T-helper 1 cell treated with Interleukin-12 subunit alpha and Interleukin-12 subunit beta and Interleukin-4 antibody, amounts not matched to agents 30 ng/mL and 1 ng/mL, for 36 hours (primary cell): ENCODE results near the gene WDFY1. TPM values are rescaled to one million over a fixed set of nuclear protein-coding genes. Genes with fewer than 3 reads are reported as not detected.
"Not testable (repeated sequence)": the region's sequence is repeated elsewhere in the genome, so short reads cannot be mapped to it uniquely, and the experiment has no call there.

ENCODE experiments used
- intact Hi-C: fragments of 100-400 bp; cut with micrococcal nuclease; formaldehyde crosslinking; loops from one replicate; pipeline ENCODE4 v1.15.1; 2024
- total RNA-seq: library from RNA; stranded (reverse); gene quantifications from 2 replicates; pipeline ENCODE4 v1.2.3, GENCODE V29; 2022

The WDFY1 gene
- total RNA-seq, 1 donor from 2014 or later = 55.6 TPM

DNA sequence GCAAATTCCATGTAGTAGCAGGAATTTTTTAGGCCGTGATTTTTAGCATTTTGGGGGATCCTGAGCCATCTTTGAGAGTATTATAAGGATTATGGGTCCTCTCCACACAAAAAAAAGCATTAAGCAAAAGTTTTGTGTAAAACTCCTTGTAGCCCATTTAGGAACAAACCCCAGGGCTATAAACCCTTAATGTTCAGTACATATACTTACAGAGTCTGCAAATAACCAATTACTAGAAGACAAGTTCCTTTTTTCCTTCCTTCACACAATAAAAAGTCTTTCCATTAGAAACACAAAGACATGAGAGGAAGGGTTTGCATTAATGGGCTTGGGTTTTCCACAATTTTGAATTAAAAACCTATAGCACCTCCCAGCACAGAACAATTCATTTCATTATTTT, 44.6 kb downstream of the WDFY1 start:
- intact Hi-C loops = no loop called here

DNA sequence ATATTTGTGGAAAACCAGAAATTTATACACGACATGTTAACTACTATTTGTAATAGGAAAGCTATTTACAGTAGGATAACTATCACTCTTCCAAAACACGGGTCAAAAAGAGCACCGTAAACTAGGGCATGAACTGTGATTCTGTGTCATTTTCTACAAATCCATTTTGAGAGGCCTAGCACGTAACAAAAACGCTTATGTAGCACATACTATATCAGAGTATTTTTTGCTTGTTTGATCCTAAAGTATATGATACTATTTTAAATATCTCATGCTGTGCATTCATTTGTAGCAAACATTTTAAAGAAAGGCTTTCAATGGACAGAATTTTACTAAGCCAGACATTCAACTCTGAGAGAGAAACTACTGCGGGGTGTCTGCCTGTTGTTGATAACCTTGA, 45.1 kb downstream of the WDFY1 start:
- intact Hi-C loops = no loop called here

DNA sequence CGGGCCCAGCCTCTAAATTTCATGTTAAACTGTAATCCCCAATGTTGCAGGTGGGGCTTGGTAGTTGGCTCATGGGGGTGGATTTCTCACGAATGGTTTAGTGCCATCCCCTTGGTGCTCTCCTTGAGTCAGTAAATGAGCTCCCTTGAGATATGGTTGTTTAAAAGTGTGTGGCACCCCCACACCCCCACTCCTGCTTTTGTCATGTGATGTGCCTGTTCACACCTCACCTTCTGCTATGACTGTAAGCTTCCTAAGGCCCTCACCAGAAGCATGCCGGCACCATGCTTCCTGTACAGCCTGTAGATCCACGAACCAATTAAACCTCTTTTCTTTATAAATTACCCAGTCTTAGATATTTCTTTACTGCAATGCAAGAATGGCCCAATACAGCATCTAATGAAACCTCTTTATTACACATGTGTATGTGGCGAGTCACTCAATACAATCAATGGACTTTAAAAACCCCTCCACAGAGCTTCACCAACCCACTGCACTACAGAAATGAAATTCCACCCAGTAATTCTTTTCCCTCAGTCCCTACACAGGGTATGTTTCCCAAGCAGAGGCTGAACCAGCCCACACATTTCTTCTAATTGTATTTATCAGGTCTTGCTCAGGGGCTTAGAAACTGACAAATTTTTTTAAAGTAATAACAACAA, 47.3 kb downstream of the WDFY1 start:
- intact Hi-C loops = no loop called here

DNA sequence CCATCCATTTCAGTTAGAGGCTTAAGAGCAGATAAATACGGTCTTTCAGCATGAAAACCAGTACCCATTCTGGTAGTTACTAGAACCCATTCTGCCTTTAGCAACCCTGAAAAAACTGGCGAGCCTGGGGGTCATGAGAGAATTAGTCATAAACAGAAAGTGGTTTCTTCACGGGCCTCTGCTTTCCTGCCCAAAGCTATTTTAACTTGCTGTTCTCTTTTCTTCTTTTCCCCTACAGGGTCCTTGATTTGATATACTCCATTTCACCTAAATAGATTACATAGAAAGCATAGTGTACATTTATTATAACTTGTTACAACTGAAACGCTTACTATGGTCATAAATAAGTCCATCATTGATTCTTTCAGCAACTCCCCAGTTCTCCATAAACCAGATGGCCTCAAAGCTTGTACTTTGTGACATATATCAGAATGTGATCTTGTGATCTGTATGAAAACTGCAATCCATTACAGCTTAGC, 48.3 kb downstream of the WDFY1 start:
- intact Hi-C loops = loop anchor here (1.0 kb wide), 1 partner anchor 60 kb away; the partner anchor contains the start of gene MRPL44

DNA sequence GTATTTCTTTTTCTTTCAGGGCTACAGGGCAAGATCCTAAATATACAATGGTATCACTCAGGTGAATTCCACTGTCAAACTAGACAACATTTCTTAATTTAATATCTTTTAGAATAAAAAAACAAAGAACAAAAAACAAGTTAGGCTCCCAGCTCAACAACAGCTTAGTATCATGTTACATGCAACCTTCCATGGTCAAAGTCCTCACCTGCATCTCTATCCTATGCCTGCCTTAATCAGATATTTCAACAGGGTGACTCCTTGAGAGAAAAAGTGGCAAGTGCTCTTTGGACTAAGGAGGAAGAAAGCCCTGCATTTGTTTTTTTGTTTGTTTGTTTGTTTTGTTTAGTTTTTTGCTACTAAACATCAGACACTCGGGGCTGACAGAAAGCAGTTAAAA, 50.2 kb downstream of the WDFY1 start:
- intact Hi-C loops = no loop called here

DNA sequence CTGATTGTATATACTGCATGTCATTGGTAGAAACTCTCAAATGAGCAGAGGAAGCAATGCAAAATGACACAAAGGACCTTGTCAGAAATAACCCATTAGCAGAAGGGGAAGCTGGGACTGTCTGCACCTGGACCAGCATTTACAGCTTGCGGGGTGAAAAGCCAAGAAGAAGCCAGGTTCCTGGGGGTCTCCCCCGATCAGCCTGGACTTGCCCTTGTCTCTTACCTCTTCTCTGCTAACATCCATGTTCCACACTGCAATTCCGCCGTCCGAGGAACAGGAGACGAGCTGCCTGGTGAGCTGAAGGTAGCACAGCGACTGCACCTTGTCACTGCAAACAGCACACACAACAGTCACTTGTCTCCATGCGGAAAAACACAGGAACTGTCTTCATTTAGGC, 51.1 kb downstream of the WDFY1 start:
- intact Hi-C loops = no loop called here

DNA sequence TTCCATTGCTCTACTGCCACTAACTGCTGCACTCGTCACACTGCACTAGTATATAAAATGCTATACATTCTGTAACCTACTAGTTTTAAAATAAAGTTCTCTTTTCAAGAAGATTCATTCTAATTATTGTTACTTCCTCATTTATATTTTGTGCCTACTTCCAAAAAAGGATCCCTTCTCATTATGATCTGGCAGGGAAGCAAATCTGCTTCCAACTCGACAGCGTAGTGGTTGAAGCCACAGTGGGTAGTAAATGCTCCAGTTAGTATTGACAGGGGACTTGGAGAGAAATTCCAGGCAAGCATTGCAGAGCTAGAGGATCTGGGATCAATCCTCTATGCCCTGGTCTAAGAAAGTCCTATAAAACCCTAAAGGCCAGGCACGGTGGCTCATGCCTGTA, 54.4 kb downstream of the WDFY1 start:
- intact Hi-C loops = no loop called here

DNA sequence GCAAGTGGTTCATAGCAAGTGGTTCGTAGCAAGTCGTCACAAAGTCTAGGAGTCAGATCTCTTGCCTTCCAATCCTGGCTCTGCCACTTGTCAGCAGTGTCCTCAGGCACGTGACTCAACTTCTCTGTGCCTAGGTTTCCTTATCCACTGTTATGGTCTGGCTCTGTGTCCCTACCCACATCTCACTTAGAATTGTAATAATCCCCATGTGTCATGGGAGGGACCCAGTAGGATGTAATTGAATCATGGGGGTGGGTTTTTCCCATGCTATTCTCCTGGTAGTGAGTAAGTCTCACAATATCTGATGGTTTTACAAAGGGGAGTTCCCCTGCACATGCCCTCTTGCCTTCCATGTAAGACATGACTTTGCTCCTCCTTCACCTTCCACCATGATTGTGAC, 55.9 kb downstream of the WDFY1 start:
- intact Hi-C loops = no loop called here

DNA sequence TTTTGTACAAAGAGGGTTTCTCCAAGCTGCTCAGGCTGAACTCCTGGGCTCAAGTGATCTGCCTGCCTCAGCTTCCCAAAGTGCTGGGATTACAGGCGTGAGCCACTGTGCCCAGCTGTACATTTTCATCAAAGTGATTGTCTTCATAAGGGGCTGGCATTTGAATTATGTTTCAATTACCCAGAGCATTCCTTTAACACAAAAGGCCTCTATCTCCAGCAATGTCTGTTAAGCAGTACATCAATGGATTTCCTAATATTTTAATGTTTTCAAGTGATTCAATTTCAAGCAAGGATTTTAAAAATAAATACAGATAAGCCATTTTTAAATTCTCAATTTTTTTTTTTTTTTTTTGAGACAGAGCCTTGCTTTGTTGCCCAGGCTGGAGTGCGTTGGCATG, 56.9 kb downstream of the WDFY1 start:
- intact Hi-C loops = no loop called here

DNA sequence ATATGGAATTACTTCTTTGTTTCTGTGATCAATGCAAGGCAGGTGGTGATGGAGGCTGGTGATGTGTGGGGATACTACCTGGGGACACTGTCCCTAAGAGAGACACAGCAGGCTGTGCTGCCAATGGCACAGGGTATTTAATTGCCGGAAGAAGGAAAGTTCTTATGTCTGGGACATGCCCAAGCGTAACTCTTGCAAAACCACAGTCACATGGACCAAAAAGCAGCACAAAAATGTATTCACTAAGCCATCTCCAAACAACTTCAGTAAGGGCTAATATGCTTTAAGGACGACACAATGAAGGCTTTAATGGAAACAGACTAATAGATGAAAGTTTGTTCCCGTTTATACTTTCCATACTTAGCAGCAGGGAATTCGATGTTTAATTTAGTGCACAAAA, 58.0 kb downstream of the WDFY1 start:
- intact Hi-C loops = no loop called here

DNA sequence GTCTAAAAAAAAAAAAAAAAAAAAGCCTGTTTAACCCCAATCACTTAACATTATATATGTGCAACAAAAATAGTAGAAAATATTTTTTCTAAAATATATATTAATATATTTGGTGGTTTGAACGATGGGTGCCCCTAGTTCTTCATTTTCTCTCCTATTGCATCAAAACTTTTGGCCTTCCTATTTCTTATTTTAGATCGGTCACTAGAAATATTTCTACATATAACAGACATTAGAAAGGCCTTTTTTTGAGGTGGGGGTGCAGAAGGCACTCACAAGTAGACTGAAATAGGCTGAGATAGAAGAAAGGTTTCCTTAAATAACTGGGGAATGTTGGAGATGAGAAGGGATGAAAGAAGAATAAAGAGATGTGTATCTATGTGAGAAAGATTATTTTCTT, 58.4 kb downstream of the WDFY1 start:
- intact Hi-C loops = no loop called here

DNA sequence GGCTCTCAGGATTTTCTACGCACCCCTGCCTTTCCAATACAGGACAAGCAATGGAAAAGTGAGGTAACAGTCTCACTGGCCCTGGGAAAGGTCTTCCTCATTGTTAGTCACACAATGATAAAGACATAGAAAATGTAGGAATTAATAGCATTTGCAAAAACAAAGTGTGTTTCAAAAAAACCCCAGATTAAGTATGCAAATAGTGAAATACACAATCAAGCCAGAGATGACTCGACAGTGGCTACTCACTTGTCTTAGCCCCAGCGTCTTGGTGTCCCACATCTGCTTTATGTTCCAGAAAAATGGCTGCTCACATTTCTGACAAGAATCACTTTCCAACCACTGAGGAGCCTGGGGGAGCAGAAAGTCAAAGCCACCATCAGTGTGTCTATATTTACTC, 60.7 kb downstream of the WDFY1 start:
- intact Hi-C loops = loop anchor here (5.0 kb wide), 1 partner anchor 58 kb away; no protein-coding TSS in a partner anchor

DNA sequence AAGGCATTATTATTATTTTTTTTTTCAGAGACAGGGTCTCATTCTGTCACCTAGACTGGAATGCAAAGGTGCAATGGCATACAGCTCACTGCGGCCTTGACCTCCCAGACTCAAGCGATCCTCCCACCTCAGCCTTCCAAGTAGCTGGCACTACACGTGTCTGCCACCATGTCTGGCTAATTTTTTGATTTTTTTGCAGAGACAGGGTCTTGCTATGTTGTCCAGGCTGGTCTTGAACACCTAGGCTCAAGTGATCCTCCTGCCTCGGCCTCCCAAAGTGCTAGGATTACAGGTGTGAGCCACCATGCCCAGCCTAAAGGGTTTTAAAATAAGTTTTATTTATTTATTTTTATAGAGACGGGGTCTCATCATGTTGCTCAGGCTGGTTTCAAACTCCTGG, 62.4 kb downstream of the WDFY1 start:
- intact Hi-C loops = loop anchor here (5.0 kb wide), 1 partner anchor 60 kb away; no protein-coding TSS in a partner anchor

DNA sequence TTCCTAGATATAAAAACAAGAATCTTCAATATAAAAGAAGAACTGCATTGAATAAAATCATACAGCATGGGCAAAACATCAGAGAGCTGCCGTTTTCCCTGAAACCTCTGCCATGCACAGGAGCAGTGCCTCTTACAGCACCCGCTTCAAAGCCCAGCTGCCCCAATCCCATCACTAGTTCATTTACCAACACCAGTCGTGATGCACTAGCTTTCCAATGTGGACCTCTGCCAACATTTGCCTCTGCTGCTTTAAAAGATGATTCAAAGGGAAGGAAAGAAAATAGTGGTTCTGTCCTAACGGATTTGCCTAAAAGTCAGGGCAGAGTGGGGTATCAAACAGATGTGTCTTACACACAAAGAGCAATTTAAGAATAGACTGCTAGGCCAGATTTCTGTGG, 64.3 kb downstream of the WDFY1 start:
- intact Hi-C loops = loop anchor here (5.0 kb wide), 1 partner anchor 62 kb away; no protein-coding TSS in a partner anchor

DNA sequence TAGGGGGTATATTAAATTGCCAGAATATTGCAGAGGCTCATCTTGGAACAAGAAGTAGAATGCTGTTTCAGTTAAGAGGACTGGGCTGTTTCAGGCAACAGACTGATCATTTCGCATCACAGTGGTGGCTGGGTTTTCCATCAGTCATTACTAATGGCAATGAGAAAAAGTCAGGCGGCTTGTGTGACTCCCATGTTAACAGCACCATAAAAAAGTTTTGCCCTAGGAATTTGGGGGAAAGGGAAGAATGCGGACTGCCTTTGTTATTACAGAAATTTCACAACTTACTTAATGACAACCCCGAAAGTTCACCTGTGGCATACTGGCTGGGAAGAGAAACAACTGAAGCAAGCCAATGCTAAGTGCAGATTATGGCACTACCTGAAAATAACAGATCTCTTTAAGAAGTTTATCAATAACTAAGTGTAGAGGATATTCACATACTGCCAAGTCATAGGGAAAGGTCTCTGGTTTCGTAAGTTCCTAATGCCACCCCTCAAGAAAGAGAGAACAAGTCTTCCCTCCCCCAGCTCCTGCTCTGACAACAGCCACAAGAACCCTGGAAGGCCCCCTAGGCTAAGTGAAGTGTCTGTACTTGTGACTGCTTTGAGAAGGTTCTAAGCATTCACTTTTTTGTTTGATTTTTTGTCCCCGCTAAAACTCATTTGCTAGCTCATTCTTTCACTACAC, 67.3 kb downstream of the WDFY1 start:
- intact Hi-C loops = no loop called here

DNA sequence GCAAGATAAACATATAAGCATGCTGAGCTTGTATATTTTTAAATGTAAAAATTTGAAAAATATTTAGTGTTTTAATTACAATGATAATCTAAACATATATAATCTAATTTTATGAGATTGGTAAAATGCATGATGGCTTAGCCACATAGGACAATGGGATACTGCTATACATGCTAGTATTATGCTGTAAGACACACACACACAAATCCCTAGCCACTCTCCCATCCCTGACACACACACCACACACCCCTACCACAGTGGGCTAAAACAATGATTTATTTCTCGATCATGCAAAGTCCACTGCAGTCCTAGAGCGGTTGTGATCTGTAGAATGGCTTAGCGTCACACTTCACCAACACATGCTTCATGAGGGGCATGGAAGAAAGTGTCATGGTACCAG, 71.5 kb downstream of the WDFY1 start:
- intact Hi-C loops = no loop called here

DNA sequence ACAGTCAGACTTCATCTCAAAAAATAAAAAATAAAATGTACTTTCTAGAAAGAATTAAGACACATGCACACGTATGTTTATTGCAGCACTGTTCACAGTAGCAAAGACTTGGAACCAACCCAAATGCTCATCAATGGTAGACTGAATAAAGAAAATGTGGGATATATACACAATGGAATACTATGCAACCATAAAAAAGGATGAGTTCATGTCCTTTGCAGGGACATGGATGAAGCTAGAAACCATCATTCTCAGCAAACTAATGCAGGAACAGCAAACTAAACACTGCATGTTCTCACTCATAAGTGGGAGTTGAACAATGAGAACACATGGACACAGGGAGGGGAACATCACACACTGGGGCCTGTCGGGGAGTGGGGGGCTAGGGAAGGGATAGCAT, 72.4 kb downstream of the WDFY1 start:
- intact Hi-C loops = not testable (repeated sequence)

DNA sequence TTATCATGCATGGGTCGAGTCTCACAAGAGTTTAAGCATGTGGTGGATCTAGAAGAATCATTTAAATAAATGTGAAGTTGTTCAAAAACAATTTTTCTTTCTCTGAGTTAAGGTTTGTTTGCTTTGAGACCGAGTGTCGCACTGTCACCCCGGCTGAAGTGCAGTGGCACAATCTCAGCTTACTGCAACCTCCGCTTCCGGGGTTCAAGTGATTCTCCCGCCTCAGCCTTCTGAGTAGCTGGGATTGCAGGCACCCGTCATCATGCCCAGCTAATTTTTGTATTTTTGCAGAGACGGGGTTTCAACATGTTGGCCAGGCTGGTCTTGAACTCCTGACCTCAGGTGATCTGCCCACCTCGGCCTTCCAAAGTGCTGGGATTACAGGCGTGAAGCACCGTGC, 73.5 kb downstream of the WDFY1 start:
- intact Hi-C loops = not testable (repeated sequence)

DNA sequence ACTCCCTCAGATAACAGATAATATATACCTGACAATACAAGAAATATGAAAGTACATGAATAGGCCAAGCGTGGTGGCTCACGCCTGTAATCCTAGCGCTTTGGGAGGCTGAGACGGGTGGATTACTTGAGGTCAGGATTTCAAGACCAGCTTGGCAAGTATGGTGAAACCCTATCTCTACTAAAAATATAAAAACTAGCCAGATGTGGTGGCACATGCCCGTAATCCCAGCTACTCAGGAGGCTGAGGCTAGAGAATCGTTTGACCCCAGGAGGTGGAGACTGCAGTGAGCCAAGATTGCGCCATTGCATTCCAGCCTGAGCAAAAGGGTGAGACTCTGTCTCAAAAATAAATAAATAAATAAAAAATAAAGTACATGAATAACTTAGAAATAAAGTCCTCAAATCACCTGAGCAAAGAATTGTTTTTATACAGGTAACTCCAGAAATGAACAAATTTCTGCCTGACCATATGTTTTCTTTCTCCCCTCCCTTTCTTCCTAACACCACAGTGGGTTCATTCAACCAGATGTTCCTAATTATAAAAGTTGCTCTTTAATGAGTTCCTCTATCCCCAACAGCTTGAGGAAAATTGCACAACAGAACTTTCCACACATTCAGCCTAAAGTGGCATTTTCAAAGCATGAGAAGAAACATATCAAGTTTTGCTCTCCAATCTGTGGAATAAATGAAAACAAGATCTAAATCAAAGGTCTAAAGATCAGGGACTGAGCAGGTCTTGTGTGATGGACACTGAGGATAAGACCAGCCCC, 74.1 kb downstream of the WDFY1 start:
- intact Hi-C loops = no loop called here

DNA sequence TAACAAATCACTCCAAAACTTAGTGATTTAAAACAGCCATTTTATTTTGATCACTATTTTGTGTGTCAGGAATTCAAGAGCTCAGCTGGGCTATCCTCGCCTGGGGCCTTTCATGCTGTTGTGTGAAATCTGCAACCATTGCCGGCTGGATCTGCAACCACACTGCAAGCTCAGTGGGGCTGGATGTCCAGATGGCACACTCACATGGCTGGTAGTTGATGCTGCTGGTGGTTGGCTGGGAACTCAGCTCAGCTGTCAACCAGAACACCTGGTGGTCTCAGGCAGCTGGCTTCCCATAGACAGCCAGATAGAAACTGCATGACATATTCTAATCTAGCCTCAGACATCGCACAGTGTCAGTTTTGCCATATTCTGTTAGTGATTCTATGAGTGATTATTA, 77.1 kb downstream of the WDFY1 start:
- intact Hi-C loops = loop anchor here (5.0 kb wide), 1 partner anchor 159 kb away; no protein-coding TSS in a partner anchor

DNA sequence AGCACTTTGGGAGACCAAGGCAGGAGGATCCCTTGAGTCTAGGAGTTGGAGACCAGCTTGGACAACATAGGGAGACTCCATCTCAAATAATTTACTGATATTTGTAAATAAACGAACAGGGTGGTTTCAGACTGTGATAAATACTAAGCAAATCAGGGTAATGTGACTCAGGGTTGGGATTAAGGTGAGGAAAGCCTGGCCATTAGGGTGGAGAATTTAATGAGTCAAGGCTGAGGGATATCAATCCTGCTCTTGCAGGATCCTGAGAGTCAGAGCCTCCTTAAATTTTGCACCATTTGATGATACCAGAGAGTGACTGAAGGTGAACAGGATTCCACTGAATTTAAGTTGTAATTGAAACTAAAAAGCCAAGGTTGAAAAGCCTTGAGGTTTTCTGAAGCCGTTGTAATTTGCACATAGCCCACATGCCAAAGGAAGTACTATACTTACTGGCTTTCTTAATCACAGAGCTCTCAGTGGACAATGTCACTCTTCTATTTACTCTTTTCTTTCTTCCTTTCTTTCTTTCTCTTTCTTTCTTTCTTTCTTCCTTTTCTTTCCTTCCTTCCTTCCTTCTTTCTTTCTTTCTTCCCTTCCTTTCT, 79.1 kb downstream of the WDFY1 start:
- intact Hi-C loops = loop anchor here (1.0 to 5.0 kb wide), 7 partner anchors 9 to 161 kb away; partner anchors contain the start of genes AP1S3 and MRPL44
